Activated CD4-positive, alpha-beta T cell treated with anti-CD3 and anti-CD28 coated beads, Interleukin-2, Interleukin-4, amounts not matched to agents 100 ng/mL and 50 ng/mL, durations not matched to agents 16 hours and 8 hours (primary cell): ENCODE data around the gene HEBP1.

Experiments used
- DNase-seq: peaks from one replicate; pipeline ENCODE4 v3.0.0-alpha.2; 2020; ENCODE audit warnings: low spot score

The HEBP1 gene

DNA sequence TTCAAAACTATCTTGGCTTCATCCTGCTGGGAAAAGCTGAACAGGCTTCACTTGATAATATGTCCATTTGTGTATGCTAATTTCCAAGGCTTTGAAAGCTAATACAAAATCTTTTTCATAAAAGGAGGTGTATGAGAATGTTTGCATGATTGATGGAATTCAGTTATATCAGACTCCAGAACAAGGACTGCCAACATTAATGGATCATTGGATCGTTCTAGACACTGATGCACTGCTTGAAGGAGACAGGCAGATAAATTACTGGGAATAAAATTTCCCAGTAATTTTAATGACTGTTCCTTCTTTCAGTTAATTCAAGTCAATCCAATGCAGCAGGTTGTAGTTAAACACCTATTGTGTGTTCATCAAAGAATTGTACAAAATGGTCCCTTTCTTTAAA, 48.6 kb downstream of the HEBP1 start:
- no peak for DNase-seq

DNA sequence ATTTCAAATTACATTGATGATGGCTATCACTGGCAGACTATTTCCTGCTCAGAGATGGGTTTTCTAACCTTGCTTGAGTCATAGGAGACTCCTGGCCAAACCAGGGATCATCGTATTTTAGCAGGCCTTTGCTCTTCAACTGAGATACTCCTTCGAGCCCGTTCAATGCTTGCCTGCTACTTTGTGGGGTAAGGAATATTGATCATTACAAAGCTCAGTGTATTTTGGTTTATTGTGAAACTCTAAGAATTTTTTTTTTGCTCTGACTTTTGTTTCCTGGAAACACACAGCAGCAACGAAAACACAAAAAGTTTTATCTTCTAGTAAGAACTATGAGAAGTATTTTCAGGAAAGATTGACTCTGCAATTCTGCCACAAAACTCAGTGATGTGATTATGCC, 52.2 kb downstream of the HEBP1 start:
- DNase-seq: no peak

DNA sequence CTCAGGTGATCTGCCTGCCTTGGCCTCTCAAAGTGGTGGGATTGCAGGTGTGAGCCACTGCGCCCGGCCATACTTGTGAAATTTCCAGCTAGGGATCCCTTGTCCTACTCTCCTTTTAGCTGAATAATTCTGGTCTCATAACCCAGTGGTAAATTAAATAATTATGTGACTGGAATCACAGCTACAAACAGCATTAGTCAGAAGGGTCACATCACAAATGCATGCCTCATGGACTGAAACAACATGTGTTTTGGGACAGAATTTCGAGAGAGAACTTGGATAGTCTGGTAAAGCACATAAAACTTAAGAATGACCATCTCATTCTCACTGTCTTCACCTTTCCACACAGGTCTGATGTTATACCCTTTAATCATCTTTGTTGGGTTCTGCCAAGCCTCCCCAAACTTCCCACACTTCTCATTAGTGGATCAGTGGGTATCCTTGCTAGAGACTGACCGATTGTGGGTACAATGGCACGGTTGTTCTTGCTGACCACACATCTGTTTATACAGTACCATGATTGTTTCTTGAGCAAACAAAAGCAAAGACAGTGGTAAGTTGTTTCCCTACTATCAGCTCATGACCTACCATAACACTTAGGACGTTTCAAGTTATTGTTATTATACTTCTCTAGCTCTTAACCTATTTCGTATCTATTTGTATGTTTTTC, 53.2 kb downstream of the HEBP1 start:
- DNase-seq: no peak

DNA sequence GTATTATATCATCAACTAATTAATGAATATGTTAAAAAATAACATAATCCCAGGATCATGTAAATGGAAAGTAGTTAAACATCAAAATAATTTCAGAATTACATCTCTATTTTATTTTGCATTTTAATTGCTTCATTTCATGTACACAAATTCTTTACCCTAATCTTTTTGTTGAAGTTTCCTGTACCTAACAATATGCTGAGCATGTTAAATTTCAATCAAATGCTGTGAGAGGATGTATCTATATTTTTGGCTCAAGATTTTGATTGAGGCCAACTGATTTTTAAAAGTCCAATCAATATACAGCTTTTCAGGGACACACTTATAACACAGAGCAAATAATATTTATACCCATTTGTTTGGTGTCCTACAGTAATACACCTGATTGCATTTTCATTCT, 54.5 kb downstream of the HEBP1 start:
- no peak for DNase-seq

DNA sequence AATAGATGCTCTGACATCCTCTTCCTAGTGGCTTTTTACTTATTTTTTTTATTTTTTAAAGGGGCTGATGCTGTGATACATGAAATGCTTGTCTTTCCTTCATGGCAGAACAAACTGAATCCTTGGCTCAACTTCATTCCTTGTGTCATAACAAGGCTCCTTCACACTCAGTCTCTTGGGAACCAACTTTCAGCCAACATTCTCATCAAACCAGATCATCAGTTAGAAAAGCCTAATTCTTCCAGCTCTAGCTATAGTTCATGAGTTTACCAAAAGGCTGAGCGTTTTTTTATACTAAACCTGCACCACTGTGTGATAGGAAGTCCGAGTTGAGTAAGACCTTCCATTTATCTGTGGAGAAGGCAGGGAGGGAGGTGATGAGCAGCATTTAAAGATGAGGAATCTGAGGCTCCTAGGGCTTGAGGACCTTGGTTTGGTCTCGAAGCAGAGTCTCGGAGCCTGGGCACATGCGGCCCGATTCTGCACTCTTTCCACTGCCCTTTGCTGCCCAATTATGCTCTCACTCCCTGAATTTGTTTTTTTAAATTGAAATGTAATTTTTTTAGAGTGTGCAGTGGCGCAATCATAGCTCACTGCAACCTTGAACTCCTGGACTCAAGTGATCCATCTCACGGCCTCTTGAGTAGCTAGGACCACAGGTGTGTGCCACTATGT, 56.3 kb downstream of the HEBP1 start:
- DNase-seq: no peak

DNA sequence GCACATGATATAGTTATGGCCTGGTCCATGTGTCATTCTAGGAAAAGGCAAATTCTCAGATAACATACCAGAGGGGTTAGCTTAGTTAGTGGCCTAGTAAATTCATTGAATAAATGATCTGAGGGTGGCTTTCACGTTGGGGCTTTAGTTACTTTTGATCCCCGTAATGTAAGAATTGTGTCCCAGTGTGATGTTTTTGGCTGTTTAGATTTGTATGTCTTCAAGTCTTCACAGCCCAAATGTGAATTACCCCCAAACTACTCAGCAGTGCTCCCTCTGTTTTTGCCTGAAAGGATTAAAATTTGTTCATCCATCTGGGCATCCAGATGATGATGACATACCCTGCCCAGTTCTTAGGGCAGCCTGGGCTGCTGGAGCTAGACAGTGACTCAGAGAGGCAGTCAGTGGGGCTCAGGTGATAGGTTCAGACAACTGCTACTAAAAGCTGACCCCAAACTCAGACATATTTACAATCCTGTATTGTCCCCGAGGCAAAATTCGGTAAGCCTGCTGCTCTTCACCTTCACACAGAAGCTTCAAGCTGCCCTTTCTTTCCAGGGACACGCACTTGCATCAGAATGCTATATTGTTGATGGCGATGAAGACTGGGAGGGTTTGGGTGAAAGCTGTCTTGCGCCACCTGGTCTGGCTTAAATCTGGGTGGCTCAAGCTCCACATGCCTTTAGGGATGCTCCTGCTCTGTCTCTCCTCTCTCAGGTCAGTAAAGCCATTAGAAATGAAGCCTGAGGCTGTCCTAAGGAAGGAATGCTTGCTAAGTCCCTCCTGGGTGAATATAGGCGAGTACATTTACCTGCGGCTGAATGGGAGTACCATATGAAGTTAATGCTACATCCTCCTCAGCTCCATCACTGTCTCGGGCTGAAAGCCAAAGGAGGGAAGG, 58.4 kb downstream of the HEBP1 start:
- no peak for DNase-seq

DNA sequence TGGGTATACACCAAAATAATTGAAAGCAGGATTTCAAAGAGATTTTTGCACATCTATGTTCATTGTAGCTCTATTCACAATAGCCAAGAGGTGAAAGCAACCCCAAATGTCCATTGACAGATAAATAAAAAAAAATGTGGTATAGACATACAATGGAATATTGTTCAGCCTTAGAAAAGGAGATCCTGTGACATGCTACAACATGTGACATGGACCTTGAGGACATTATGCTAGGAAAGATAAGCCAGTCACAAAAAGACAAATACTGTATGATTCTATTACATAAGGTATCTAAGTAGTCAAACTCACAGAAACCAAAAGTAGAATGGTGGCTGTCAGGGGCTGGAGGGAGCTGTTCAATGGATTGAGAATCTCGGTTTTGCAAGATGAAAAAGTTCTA, 60.2 kb downstream of the HEBP1 start:
- DNase-seq: no peak

DNA sequence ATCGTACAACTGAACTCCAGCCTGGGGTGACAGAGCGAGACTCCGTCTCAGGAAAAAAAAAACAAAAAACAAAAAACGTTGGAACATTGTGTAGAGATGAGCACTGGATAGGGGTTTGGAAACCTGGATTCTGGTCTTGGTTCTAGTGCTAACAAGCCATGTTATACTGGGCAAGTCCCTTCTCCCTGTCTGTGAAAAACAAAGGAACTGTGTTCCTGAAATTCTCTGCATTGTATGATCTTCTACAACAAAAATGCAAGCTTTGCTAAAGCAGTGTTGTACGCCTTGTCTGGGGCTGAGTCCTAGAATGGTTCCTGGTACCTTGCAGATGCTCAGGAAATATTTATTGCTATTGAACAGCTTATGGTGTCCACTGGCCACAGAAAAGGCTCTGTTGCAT, 61.5 kb downstream of the HEBP1 start:
- no peak for DNase-seq

DNA sequence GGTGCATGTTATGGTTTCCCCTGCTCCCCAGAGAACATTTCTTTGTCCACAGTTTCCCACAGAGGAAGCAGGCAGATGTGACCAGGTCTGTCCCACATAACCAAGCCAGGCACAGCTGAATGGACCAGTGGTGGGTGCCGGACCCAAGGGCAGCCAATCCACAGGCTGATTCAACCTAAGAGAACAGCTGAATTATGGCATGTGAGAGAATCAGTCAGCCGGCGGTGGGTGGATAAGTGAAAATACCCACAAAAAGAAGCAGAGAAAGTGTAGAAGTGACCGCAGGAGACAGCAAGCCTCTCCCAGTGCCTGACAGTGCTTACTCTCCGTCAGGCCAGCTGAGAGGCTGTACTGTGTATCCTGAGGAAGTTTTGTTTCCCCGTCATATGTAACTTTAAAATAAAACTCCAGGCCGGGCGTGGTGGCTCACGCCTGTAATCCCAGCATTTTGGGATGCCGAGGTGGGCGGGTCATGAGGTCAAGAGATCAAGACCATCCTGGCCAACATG, 63.0 kb downstream of the HEBP1 start:
- no peak for DNase-seq

DNA sequence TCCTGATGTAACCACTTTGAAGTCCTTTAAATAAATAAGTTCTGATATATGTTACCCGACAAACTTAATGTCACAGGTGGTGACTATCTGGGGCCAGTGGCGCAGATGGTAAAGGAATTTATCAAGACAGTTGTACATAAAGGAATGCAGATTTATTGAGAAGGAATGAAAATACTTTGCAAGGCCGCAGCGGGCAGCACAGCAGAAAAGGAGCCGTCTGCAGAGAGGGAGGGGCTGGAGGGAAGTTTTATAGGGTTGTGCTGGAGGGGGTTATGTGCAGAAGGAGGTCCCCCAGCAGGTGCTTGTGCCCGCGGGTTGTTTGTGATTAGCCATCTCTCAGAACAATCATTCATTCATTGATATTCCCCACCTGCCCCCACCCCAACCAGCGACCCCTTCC, 65.5 kb downstream of the HEBP1 start:
- no peak for DNase-seq

DNA sequence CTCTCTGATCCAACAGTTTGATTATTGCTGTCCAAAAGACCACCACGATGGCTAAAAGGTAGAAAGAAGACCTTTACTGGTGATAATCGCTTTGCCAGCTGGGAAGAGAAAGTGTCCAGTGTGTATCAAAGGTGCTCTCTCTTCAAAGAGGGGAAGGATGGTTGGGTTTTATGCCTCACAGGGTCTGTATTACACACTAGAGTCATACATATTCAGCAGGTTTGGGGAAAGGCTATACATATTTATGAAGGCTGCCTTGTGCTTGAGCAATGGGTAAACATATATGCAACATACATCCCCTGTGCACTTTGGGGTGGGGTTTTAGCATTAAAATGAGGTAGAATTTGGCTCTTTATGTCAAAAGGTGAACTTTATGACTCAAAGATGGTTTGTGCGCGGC, 66.3 kb downstream of the HEBP1 start:
- DNase-seq: no peak

DNA sequence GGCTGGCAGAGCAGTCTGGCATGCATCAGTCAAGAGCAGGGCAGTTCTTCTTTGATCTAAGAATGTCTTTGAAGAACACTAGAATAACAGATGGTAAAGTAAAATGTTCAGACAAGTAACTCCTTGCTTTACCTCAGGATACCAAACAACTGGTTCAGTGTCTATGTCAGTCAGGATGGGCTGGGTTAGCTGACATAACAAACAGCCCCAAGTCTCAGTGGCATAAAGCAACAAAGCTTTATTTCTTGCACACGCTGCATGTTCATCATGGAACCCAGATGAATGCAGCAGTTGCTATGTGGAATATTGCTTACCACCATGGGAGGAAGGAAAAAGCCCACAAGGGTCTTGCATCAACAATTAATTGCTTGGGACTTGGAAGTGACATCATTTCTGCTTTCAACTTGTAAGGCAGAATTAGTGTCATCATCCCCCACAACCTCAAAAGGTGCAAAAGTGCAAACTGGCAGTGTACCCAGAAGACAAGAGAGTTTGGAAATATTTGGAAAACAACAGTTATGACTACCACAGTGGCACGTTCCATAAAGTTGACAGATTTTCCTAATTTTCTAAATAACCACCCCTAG, 69.3 kb downstream of the HEBP1 start:
- DNase-seq: no peak

DNA sequence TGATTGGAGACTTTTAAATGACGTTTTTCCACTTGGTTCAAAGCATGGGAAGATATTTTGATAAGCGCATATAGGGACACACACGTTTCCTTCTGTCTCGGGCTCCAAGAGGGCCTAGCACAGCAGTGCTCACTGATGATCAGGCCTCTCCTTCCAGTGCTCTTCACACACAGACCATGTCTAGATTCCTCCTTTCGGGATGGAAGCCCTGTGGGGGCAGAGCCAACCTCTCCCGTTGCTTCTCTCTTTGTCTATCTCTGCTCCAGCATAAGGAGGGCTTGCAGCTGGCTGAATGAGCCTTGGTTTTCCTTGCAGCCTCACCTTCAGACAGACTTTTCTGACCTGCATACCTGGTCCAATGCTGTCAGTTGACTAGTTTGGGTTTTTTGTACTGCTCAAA, 70.4 kb downstream of the HEBP1 start:
- no peak for DNase-seq

DNA sequence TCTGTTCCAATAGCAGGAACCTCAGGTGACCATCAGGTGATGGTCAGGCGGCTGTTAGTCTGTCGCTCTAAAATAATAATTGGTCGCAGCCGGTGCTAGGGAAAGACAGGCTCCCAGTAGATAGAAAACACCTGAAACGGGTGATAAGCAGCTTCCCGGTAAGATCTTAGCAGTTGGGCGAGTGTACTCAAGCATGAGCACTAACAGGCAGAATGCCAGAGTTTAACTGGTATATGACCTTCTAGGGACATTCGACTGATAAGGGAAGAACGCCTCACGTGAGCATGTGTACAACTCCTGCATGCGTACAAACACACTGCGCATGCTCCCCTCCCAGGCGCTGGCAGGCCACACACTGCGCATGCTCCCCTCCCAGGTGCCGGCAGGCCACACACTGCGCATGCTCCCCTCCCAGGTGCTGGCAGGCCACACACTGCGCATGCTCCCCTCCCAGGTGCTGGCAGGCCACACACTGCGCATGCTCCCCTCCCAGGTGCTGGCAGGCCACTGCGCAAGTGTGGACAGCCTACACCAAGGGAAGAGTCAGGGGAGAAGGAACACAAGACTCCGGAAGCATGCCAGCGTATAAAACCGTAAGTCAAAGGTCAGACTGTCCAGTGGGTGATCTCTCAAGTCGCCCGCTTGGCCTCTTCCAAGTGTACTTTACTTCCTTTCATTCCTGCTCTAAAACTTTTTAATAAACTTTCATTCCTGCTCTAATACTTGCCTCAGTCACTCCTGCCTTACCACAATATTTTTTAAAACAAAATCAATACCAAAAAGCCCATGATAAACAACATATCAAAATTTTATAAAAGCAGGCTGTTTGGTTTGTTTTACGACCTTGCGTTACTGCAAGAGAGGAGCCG, 72.6 kb downstream of the HEBP1 start:
- DNase-seq: peak; percentile 35

DNA sequence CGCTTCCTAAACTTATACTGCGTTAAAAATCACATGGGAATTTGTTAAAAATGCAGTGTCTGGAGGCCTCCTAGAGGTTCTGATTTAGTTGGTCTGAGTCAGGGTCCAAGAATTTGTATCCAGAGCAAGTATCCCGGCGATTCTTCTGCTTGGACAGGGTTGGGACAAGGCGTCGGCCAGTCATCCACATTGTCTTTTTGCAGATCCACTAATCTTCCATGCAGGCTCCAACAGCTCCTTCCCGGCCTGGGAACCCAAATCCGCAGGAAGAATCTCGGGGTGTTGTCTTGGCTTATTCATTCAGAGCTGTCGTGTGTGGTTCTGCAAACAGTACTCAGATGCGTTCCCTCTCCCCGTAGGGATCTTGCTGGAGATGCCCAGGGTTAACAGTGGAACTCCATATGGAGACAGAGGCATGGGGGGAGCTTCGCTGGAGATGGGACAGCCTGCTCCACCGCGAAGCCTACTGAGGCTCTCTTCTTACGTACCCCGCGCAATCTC, 73.4 kb downstream of the HEBP1 start:
- DNase-seq: no peak

DNA sequence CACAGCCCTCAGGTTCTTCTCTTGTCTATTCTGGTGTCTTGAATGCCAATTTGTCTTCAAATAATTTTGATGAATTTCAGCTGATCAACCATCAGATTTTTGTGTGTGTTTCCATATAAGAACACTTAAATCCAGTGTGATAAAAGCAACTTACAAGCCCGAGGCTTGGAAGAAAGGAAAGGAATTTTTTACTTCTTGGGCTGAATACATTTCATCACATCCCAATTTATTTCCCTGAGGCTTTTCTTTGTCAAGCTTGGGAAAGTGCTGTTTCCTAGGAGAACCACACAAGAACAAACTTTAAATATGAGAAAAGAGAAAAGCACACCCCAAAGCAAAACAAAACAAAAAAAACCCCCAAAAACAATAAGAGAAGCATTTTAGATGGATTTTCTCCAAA, 74.7 kb downstream of the HEBP1 start:
- DNase-seq: no peak
